ENCODE results near the gene PES1. TPM values are rescaled to one million over a fixed set of nuclear protein-coding genes. Genes with fewer than 3 reads are reported as not detected.
A peak's percentile ranks its signal among the peaks of the same experiment; 100 is the strongest.

The PES1 gene
- total RNA-seq, 1 donor from 2014 or later = 46.5 TPM

- Histone ChIP-seq H3K4me3 (no peak overlapping the region), H3K27ac (no peak overlapping the region), H3K4me1 (peaks cover 37% of the 10 kb centered on the region), H3K27me3 (no peaks in the 10 kb centered on the region), H3K36me3 (peaks cover 7% of the 10 kb centered on the region), H3K9me3 (no peaks in the 10 kb centered on the region)
- intact Hi-C loops (cut with DNase I) = no loop called here
- TF ChIP-seq CTCF (IDR thresholded peaks at IDR 0.05) = no peak
- ATAC-seq (peak; percentile 52), DNase-seq (peak; percentile 78)
Measured at GRCh38 chr22:30610299-30610698, 18.6 kb upstream of the PES1 start.

GRCh38 chr22:30609260-30610185, 17.8 kb upstream of the PES1 start:
- DNase-seq (no peak), ATAC-seq (peak; percentile 58)
- no peaks in the 10 kb centered on the region for H3K27me3 ChIP-seq
- H3K9me3 ChIP-seq = no peaks in the 10 kb centered on the region
- peak overlapping the region; percentile 51 for H3K27ac ChIP-seq
- peaks cover 7% of the 10 kb centered on the region for H3K36me3 ChIP-seq
- intact Hi-C loops (cut with DNase I) = no loop called here
- no peak overlapping the region for H3K4me3 ChIP-seq
- H3K4me1 ChIP-seq = peaks cover 37% of the 10 kb centered on the region
- TF ChIP-seq CTCF (IDR thresholded peaks at IDR 0.05) = no peak

GRCh38 chr22:30607939-30608338, 16.2 kb upstream of the PES1 start:
- Histone ChIP-seq H3K4me3 (peak overlapping the region; percentile 75), H3K27me3 (no peaks in the 10 kb centered on the region), H3K4me1 (peaks cover 37% of the 10 kb centered on the region), H3K9me3 (no peaks in the 10 kb centered on the region), H3K36me3 (peaks cover 7% of the 10 kb centered on the region), H3K27ac (no peak overlapping the region)
- intact Hi-C loops (cut with DNase I) = no loop called here
- no peak for TF ChIP-seq CTCF (IDR thresholded peaks at IDR 0.05)
- no peak for DNase-seq
- no peak for ATAC-seq

- DNase-seq = no peak
- Histone ChIP-seq H3K4me1 (peaks cover 37% of the 10 kb centered on the region), H3K36me3 (peaks cover 7% of the 10 kb centered on the region), H3K9me3 (no peaks in the 10 kb centered on the region), H3K27ac (peak overlapping the region; percentile 83), H3K4me3 (peak overlapping the region; percentile 75), H3K27me3 (no peaks in the 10 kb centered on the region)
- no peak for TF ChIP-seq CTCF (IDR thresholded peaks at IDR 0.05)
- ATAC-seq = no peak
- intact Hi-C loops (cut with DNase I) = no loop called here
Measured at GRCh38 chr22:30607300-30607930, 15.7 kb upstream of the PES1 start.

- intact Hi-C loops (cut with DNase I) = no loop called here
- Histone ChIP-seq H3K27me3 (no peaks in the 10 kb centered on the region), H3K4me3 (peak within 1 kb of the TSS; percentile 75), H3K9me3 (no peaks in the 10 kb centered on the region), H3K36me3 (peaks cover 7% of the 10 kb centered on the region), H3K4me1 (peaks cover 37% of the 10 kb centered on the region), H3K27ac (peak within 1 kb of the TSS; percentile 83)
- peak; percentile 76 for ATAC-seq
- DNase-seq = peak; percentile 84
- no peak for TF ChIP-seq CTCF (IDR thresholded peaks at IDR 0.05)
Measured at GRCh38 chr22:30606455-30607299, 15.0 kb upstream of the PES1 start, which contains the start of gene TCN2. Gene TCN2, plus strand, starts transcription at chr22:30607174. Its CDS starts 158 bp downstream, at chr22:30607332.
